Measurements from ENCODE around the gene KCNA10.

- TF ChIP-seq POLR2AphosphoS5 (IDR thresholded peaks at IDR 0.05; ENCODE audit: low read depth, low read length) (no peak), POLR2A (IDR thresholded peaks at IDR 0.05; ENCODE audit: low read depth, low read length) (no peak), TAF1 (IDR thresholded peaks at IDR 0.05; ENCODE audit: borderline replicate concordance, low read depth, low read length) (no peak)
Observed at GRCh38 chr1:110488867-110489266, 30.1 kb downstream of the KCNA10 start.

Data from GM12892 (cell line).